WI38 (cell line): Measurements from ENCODE around the gene TP53I13.

Experiments used
- H3K4me3 ChIP-seq: 2 replicates; pipeline ENCODE4 v1.5.1; 2011; ENCODE audit warnings: low read depth, mild to moderate bottlenecking, control low read depth, low read length
- CTCF ChIP-seq: IDR thresholded peaks from 2 replicates; pipeline ENCODE4 v1.5.1; 2012; ENCODE audit warnings: low read depth, mild to moderate bottlenecking, control low read depth, low read length

The TP53I13 gene

GRCh38 chr17:29615492-29616299 lies 47.2 kb downstream of the TP53I13 start:
- TF ChIP-seq CTCF: no peak
- H3K4me3 ChIP-seq: peak overlapping the region; percentile 21; the same call in 1 of the 2 replicates

- no peak overlapping the region for H3K4me3 ChIP-seq
- TF ChIP-seq CTCF: no peak
Measured at GRCh38 chr17:29616300-29617048, 48.0 kb downstream of the TP53I13 start.

- no peak overlapping the region for H3K4me3 ChIP-seq
- peak; percentile 11; the same call in 1 of the 2 replicates for TF ChIP-seq CTCF
Measured at GRCh38 chr17:29617125-29617480, 48.6 kb downstream of the TP53I13 start.

- H3K4me3 ChIP-seq: no peak overlapping the region
- TF ChIP-seq CTCF: no peak; the same call in 1 of the 2 replicates
Measured at GRCh38 chr17:29617481-29618271, 49.2 kb downstream of the TP53I13 start.

- no peak for TF ChIP-seq CTCF
- H3K4me3 ChIP-seq: no peak overlapping the region
Measured at GRCh38 chr17:29618272-29619065, 50.0 kb downstream of the TP53I13 start.

GRCh38 chr17:29619251-29619650 lies 50.8 kb downstream of the TP53I13 start:
- TF ChIP-seq CTCF: peak; percentile 31; the same call in 1 of the 2 replicates
- no peak overlapping the region for H3K4me3 ChIP-seq
